ENCODE results near the gene HOXD8.
A peak's percentile ranks its signal among the peaks of the same experiment; 100 is the strongest.

HOXD8 gene

GRCh38 chr2:176085861-176086771, 43.4 kb upstream of the HOXD8 start:
- no CpG with 5 or more reads among the region's 46 CpGs for WGBS, 2 donors (ENCODE audit: extremely low coverage in 2 of 2, insufficient read length in 2 of 2, insufficient replicate concordance in 1 of 2)
- Histone ChIP-seq H3K36me3 (replicated peaks in 1 of 2; ENCODE audit: control insufficient read depth in 2 of 2, insufficient read depth in 2 of 2, low read length in 2 of 2) (no peaks in the 10 kb centered on the region), H2BK120ac (ENCODE audit: low read depth, low read length) (no peak overlapping the region), H4K8ac (ENCODE audit: low read depth, low read length) (no peak overlapping the region), H2BK12ac (ENCODE audit: low read length) (no peak overlapping the region), H3K9ac (ENCODE audit: low read depth, low read length, poor library complexity) (no peak overlapping the region), H3K4me3 (ENCODE audit: low read length in 2 of 2) (no peak overlapping the region), H3K27ac (replicated peaks; ENCODE audit: low read length) (no peak overlapping the region), H3K27me3 (ENCODE audit: control insufficient read depth in 3 of 3, insufficient read depth in 3 of 3, low read depth in 1 of 3, low read length in 3 of 3) (peaks cover 57 to 100% (median 98%) of the 10 kb centered on the region in 3 experiments), H3K18ac (ENCODE audit: low read length) (no peak overlapping the region), H2BK5ac (ENCODE audit: low read length) (no peak overlapping the region), H3K23ac (ENCODE audit: low read depth, low read length, poor library complexity) (no peak overlapping the region), H4K91ac (ENCODE audit: low read depth, low read length, poor library complexity) (no peak overlapping the region), H3K4ac (ENCODE audit: low read length) (no peak overlapping the region), H3K4me1 (ENCODE audit: control insufficient read depth in 2 of 2, insufficient read depth in 1 of 2, low read depth in 1 of 2, low read length in 2 of 2) (peaks cover 0 to 3% of the 10 kb centered on the region in 2 donors), H3K79me1 (ENCODE audit: low read depth, low read length) (no peaks in the 10 kb centered on the region), H2BK15ac (ENCODE audit: low read length) (no peak overlapping the region), H2AK5ac (ENCODE audit: low read depth, low read length) (no peak overlapping the region), H3K14ac (ENCODE audit: low read length) (no peak overlapping the region), H2AFZ (ENCODE audit: low read length) (no peak overlapping the region), H3K4me2 (ENCODE audit: insufficient read depth, low read length, poor library complexity, severe bottlenecking) (no peak overlapping the region), H3K9me3 (replicated peaks in 1 of 2; ENCODE audit: control insufficient read depth in 2 of 2, insufficient read depth in 1 of 2, low read depth in 1 of 2, low read length in 2 of 2) (no peaks in the 10 kb centered on the region)
- no peak for DNase-seq (ENCODE audit: low spot score)

DNA sequence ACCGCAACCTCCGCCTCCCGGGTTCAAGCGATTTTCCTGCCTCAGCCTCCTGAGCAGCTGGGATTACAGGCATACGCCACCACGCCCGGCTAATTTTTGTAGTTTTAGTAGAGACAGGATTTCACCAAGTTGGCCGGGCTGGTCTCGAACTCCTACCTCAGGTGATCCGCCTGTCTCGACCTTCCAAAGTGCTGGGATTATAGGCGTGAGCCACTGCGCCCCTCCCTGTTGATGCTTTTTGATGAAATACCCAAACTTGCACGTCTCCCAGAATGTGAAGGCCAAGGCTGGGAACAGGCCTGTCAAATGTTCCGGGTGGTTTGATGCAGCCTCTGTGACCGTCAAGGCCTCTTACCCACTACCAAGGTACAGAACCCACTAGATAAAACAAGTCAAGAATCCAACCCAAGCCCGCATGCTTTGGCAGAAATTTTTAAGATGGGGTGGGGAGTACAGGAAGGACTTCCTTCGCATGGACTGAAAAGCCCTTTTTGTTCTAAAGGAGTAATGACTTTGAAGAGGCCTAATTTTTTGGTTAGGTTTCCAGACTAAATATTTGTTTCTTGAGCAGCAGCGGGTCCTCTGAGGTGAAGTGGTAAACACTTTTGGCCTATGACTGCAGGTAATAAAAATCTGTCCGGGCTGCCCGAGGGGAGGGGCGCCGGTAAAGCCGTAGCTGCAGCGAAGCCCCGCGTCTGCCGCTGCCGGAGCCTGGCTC, 42.0 kb upstream of the HOXD8 start:
- H3K9ac ChIP-seq (ENCODE audit: low read depth, low read length, poor library complexity), result no peak overlapping the region
- peaks cover 59 to 99% (median 98%) of the 10 kb centered on the region in 3 experiments for H3K27me3 ChIP-seq (ENCODE audit: control insufficient read depth in 3 of 3, insufficient read depth in 3 of 3, low read depth in 1 of 3, low read length in 3 of 3)
- H3K14ac ChIP-seq (ENCODE audit: low read length), result peak overlapping the region; percentile 63
- no peak overlapping the region for H3K27ac ChIP-seq (replicated peaks; ENCODE audit: low read length)
- no peak for DNase-seq (ENCODE audit: low spot score)
- H3K36me3 ChIP-seq (replicated peaks in 1 of 2; ENCODE audit: control insufficient read depth in 2 of 2, insufficient read depth in 2 of 2, low read length in 2 of 2), result no peaks in the 10 kb centered on the region
- no peak overlapping the region for H3K18ac ChIP-seq (ENCODE audit: low read length)
- H2BK12ac ChIP-seq (ENCODE audit: low read length), result no peak overlapping the region
- no CpG with 5 or more reads among the region's 29 CpGs for WGBS, 2 donors (ENCODE audit: extremely low coverage in 2 of 2, insufficient read length in 2 of 2, insufficient replicate concordance in 1 of 2)
- H2BK120ac ChIP-seq (ENCODE audit: low read depth, low read length), result no peak overlapping the region
- no peak overlapping the region for H3K4me3 ChIP-seq (ENCODE audit: low read length in 2 of 2)
- H4K8ac ChIP-seq (ENCODE audit: low read depth, low read length), result no peak overlapping the region
- no peak overlapping the region for H2BK5ac ChIP-seq (ENCODE audit: low read length)
- no peak overlapping the region for H4K91ac ChIP-seq (ENCODE audit: low read depth, low read length, poor library complexity)
- H2AFZ ChIP-seq (ENCODE audit: low read length), result peak overlapping the region; percentile 86
- H3K9me3 ChIP-seq (replicated peaks in 1 of 2; ENCODE audit: control insufficient read depth in 2 of 2, insufficient read depth in 1 of 2, low read depth in 1 of 2, low read length in 2 of 2), result no peaks in the 10 kb centered on the region
- H3K79me1 ChIP-seq (ENCODE audit: low read depth, low read length), result no peaks in the 10 kb centered on the region
- peak overlapping the region; percentile 42 for H3K4me2 ChIP-seq (ENCODE audit: insufficient read depth, low read length, poor library complexity, severe bottlenecking)
- no peak overlapping the region for H3K23ac ChIP-seq (ENCODE audit: low read depth, low read length, poor library complexity)
- H2AK5ac ChIP-seq (ENCODE audit: low read depth, low read length), result no peak overlapping the region
- H3K4ac ChIP-seq (ENCODE audit: low read length), result no peak overlapping the region
- no peak overlapping the region for H2BK15ac ChIP-seq (ENCODE audit: low read length)
- peaks cover 0 to 3% of the 10 kb centered on the region in 2 donors for H3K4me1 ChIP-seq (ENCODE audit: control insufficient read depth in 2 of 2, insufficient read depth in 1 of 2, low read depth in 1 of 2, low read length in 2 of 2)

GRCh38 chr2:176088048-176088936, 41.2 kb upstream of the HOXD8 start:
- Histone ChIP-seq H3K27ac (replicated peaks; ENCODE audit: low read length) (no peak overlapping the region), H4K8ac (ENCODE audit: low read depth, low read length) (no peak overlapping the region), H3K23ac (ENCODE audit: low read depth, low read length, poor library complexity) (no peak overlapping the region), H3K4me2 (ENCODE audit: insufficient read depth, low read length, poor library complexity, severe bottlenecking) (peak overlapping the region; percentile 42), H2BK5ac (ENCODE audit: low read length) (no peak overlapping the region), H3K4me3 (ENCODE audit: low read length in 2 of 2) (peak overlapping the region; percentile 32 to 42), H2BK15ac (ENCODE audit: low read length) (no peak overlapping the region), H2AK5ac (ENCODE audit: low read depth, low read length) (no peak overlapping the region), H3K4ac (ENCODE audit: low read length) (no peak overlapping the region), H3K18ac (ENCODE audit: low read length) (no peak overlapping the region), H4K91ac (ENCODE audit: low read depth, low read length, poor library complexity) (no peak overlapping the region), H3K27me3 (ENCODE audit: control insufficient read depth in 3 of 3, insufficient read depth in 3 of 3, low read depth in 1 of 3, low read length in 3 of 3) (peaks cover 56 to 97% (median 96%) of the 10 kb centered on the region in 3 experiments), H3K79me1 (ENCODE audit: low read depth, low read length) (no peaks in the 10 kb centered on the region), H3K36me3 (replicated peaks in 1 of 2; ENCODE audit: control insufficient read depth in 2 of 2, insufficient read depth in 2 of 2, low read length in 2 of 2) (no peaks in the 10 kb centered on the region), H3K9ac (ENCODE audit: low read depth, low read length, poor library complexity) (no peak overlapping the region), H2BK120ac (ENCODE audit: low read depth, low read length) (no peak overlapping the region), H2AFZ (ENCODE audit: low read length) (peak overlapping the region; percentile 86), H2BK12ac (ENCODE audit: low read length) (no peak overlapping the region), H3K14ac (ENCODE audit: low read length) (peak overlapping the region; percentile 63), H3K9me3 (replicated peaks in 1 of 2; ENCODE audit: control insufficient read depth in 2 of 2, insufficient read depth in 1 of 2, low read depth in 1 of 2, low read length in 2 of 2) (peaks cover 0 to 2% of the 10 kb centered on the region in 2 donors), H3K4me1 (ENCODE audit: control insufficient read depth in 2 of 2, insufficient read depth in 1 of 2, low read depth in 1 of 2, low read length in 2 of 2) (peaks cover 1 to 5% of the 10 kb centered on the region in 2 donors)
- DNase-seq (ENCODE audit: low spot score), result no peak
- WGBS, 2 donors (ENCODE audit: extremely low coverage in 2 of 2, insufficient read length in 2 of 2, insufficient replicate concordance in 1 of 2), result no CpG with 5 or more reads among the region's 49 CpGs

All from neuronal stem cell (in vitro differentiated cells).